Heart right ventricle (tissue), 16 donors: ENCODE data around the gene PCBP3. TPM values are rescaled to one million over a fixed set of nuclear protein-coding genes. Genes with fewer than 3 reads are reported as not detected.

Experiments
- ATAC-seq, 8 donors: fragments of 200-7000 bp; cut with Tn5 transposase; one replicate each; pipeline ENCODE4 v1.9.1; 2020; ENCODE audit warnings: mild to moderate bottlenecking in 8 of 8, moderate library complexity in 8 of 8, moderate number of reproducible peaks in 1 of 8
- DNase-seq, 2 donors: peaks; one replicate each; pipeline ENCODE4 v3.0.0-alpha.2; 2020
- H3K27ac ChIP-seq, 10 donors: fragments of 200-600 bp; sonication (generic) in 2 of 10; one replicate each; pipeline versions ENCODE4 v1.5.0 to v1.8.0; 2020 to 2022; ENCODE audit warnings: mild to moderate bottlenecking in 3 of 10
- H3K27me3 ChIP-seq, 7 donors: fragments of 200-600 bp; one replicate each; pipeline ENCODE4 v1.8.0; 2021 to 2022; ENCODE audit warnings: mild to moderate bottlenecking in 2 of 7
- H3K36me3 ChIP-seq, 9 donors: fragments of 200-600 bp; sonication (generic) in 1 of 9; one replicate each; pipeline versions ENCODE4 v1.5.0 to v1.8.0; 2020 to 2022; ENCODE audit warnings: mild to moderate bottlenecking in 2 of 9
- H3K4me1 ChIP-seq, 9 donors: fragments of 200-600 bp; sonication (generic) in 1 of 9; one replicate each; pipeline versions ENCODE4 v1.5.0 to v1.8.0; 2020 to 2022; ENCODE audit warnings: mild to moderate bottlenecking in 4 of 9
- H3K4me3 ChIP-seq, 10 donors: fragments of 200-600 bp; sonication (generic) in 2 of 10; one replicate each; pipeline versions ENCODE4 v1.5.0 to v1.8.0; 2020 to 2022; ENCODE audit warnings: mild to moderate bottlenecking in 7 of 10, moderate library complexity in 2 of 10
- H3K9me3 ChIP-seq, 11 donors: fragments of 200-600 bp in 10 of 11; sonication (generic) in 2 of 11; one replicate each; pipeline versions ENCODE4 v1.5.0 to v1.8.0; 2013 to 2022; ENCODE audit warnings: mild to moderate bottlenecking in 2 of 11, control low read depth in 1 of 11, moderate library complexity in 1 of 11
- WGBS, 2 donors: extraction: QIAGEN DNeasy Blood & Tissue Kit; methylation state at CpG; one replicate each; pipeline ENCODE4 v1.1.7; 2013; ENCODE audit warnings: inconsistent platforms in 1 of 2; 5-methylcytosine and 5-hydroxymethylcytosine counted together
- intact Hi-C, 10 donors: fragments of 100-400 bp; cut with DNase I; formaldehyde crosslinking; loops; one replicate each; pipeline versions ENCODE4 v1.11.1 to v1.14.2; 2022
- polyA plus RNA-seq, 2 donors: library from polyadenylated mRNA; stranded (reverse); fragments of 200-250 nt; gene quantifications; one replicate each; pipeline ENCODE4 v1.2.3, GENCODE V29; 2013
- total RNA-seq, 10 donors: library from RNA; stranded (reverse); fragmentation: NEBNext Ultra II Directional in 3 of 10; extraction: Animal tissue kit (Norgen Biotek cat#: 25700) in 3 of 10; gene quantifications; one replicate each; pipeline versions ENCODE4 v1.2.1 to v1.2.4, GENCODE V29; 2021 to 2023
- TF ChIP-seq, protein P1 (sequence below), 9 donors: fragments of 200-600 bp; sonication (generic) in 2 of 9; IDR thresholded peaks; one replicate each; pipeline versions ENCODE4 v1.5.0 to v1.8.0; 2021 to 2022; ENCODE audit warnings: antibody characterized with exemption in 9 of 9, mild to moderate bottlenecking in 5 of 9, moderate library complexity in 1 of 9
- donor health status: Arrhythmogenic right ventricular cardiomyopathy.
- donor health status: ischemic (EF 13 %, LVEDD 7.1; RV severe dilation, severe dysfunction).
- donor health status: healthy with polysubstance abuse.
- donor health status: DM: no; HTN: yes; CAD: no.
- donor health status: DM: no; HTN: no; CAD: no.
- donor health status: ischemic (EF 25% LVEDD 6.9; RV normal size, moderate dysfunction).
- donor health status: ischemic (EF 25% LVEDD 5.7; RV mildly dilated, moderate dysfunction).
- donor health status: healthy.
- donor health status: DM: yes; HTN: yes; CAD: no.
- donor health status: Ischemic cardiomyopathy.
- donor health status: ischemic (EF 35%, LVEDD 5.7; RV mildly dilated, moderate dysfunction).
- donor health status: nonischemic (EF 11% LVEDD 7.7; RV severe dilation, severe dysfunction).
- donor health status: DM: yes; HTN: yes; CAD: no.
- donor health status: PGD.
- donor health status: ischemic (EF 29% LVEDD 5.4; RV normal size, mild dysfunction).
- donor health status: nonischemic (EF 23%, LVEDD 6.1; RV moderate dilation, normal function).

PCBP3 gene
- total and polyA plus RNA-seq, 12 donors = 0.25 to 11.3 (median 1.2) TPM

DNA sequence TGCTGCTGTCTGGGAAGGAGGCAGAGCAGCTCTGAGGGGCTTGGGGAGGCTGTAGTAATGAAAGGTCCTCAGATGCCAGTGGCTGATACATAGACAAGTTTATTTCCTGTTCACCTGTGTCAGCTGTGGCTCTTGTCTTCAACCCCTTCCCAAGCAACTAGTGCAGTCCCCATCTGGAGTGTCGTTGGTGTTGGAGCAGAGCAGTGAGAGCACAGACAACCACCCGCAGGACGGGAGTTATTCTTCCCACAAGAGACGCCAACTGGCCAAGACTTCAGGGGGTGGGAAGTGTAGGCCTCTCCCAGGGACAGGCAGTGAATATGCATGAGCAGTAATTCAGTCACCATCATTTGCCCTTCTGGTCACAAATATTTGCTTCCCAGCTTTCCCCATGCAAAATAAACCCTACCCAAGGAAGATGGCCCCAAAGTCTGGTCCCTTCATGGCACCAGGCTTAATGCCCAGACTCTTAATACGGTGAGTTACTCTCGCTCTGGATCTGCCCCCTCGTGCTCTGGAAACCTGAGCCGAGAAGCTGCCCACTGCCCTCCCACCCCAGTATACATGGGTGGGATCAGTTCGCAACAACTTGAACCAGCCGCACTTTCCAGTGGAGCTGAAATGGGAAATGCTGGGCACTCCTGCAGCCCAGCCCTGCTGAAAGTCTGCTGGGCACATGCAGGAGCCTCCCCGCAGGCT, 184.5 kb downstream of the PCBP3 start:
- peaks cover 0 to 11% (median 0%) of the 10 kb centered on the region in 7 donors for H3K27me3 ChIP-seq
- peaks cover 0 to 10% (median 5%) of the 10 kb centered on the region in 9 donors for H3K4me1 ChIP-seq
- intact Hi-C loops = loop anchor here in 3 of 10 donors (10.0 kb wide), 2 partner anchors 97 to 883 kb away; partner anchors contain the start of gene SLX9 (in 1 of the 3)
- peaks cover 0 to 12% (median 0%) of the 10 kb centered on the region in 11 donors for H3K9me3 ChIP-seq
- no peak overlapping the region for H3K4me3 ChIP-seq
- no peak for DNase-seq
- no peak overlapping the region for H3K27ac ChIP-seq
- 85 to 90% methylated on average over 11 of the region's 11 CpGs for WGBS, 2 donors
- ATAC-seq = no peak
- TF ChIP-seq, protein P1, sequence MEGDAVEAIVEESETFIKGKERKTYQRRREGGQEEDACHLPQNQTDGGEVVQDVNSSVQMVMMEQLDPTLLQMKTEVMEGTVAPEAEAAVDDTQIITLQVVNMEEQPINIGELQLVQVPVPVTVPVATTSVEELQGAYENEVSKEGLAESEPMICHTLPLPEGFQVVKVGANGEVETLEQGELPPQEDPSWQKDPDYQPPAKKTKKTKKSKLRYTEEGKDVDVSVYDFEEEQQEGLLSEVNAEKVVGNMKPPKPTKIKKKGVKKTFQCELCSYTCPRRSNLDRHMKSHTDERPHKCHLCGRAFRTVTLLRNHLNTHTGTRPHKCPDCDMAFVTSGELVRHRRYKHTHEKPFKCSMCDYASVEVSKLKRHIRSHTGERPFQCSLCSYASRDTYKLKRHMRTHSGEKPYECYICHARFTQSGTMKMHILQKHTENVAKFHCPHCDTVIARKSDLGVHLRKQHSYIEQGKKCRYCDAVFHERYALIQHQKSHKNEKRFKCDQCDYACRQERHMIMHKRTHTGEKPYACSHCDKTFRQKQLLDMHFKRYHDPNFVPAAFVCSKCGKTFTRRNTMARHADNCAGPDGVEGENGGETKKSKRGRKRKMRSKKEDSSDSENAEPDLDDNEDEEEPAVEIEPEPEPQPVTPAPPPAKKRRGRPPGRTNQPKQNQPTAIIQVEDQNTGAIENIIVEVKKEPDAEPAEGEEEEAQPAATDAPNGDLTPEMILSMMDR (IDR thresholded peaks at IDR 0.05) = no peak
- H3K36me3 ChIP-seq = no peaks in the 10 kb centered on the region

DNA sequence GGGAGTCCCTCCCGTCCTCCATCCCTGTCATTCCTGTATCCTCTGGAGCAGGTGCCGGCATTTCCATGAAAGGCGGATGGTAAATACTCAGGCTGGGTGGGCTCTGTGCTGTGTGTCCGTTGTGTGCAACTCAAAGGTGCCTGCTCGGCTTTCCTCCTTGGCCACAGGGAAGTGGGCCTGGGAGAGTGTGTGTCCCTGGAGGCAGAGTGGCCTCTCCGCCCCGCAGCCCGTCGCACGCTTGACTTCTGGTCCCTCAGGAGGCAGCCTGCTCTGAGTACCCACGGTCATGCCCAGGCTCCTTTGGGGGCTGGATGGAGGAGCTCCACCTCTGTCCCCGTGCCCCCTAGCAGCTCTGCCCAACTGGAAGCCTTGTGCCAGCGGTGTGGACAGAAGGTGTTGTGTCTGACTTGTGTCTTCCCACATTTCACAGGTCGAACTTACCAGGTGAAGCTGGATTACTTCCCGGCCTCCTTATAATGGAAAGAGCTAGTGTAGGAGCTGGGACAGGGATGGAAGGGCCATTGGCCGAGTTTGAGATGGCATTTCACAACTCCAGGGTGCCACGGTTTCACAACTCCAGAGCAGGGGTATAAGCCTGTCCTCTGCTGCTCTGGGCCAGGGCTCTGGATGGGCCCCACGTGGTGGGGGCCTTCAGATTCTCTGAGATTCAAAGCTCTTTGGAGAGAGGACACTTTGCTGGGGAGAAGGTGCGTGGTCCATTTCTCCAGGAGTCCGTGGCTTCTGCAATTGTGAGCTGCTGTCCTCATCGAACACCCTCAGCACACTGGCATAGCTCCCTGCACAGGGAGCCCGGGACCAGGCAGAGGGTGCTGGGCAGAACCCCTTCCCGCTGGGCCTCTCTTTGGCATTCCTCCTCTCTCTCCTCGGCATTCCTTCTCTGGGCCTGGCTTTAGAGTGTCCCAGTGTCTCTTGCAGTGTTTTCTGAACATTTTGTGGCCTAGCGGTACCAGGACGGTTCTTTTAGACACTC, 185.3 kb downstream of the PCBP3 start:
- ATAC-seq (peak in 2 of 8 donors; percentile 20 to 26), DNase-seq (no peak)
- peaks cover 0 to 13% (median 0%) of the 10 kb centered on the region in 11 donors for H3K9me3 ChIP-seq
- H3K4me3 ChIP-seq = no peak overlapping the region
- intact Hi-C loops = loop anchor here in 3 of 10 donors (10.0 kb wide), 2 partner anchors 96 to 884 kb away; partner anchors contain the start of gene SLX9 (in 1 of the 3)
- peaks cover 0 to 11% (median 0%) of the 10 kb centered on the region in 7 donors for H3K27me3 ChIP-seq
- H3K36me3 ChIP-seq = no peaks in the 10 kb centered on the region
- peaks cover 0 to 15% (median 9%) of the 10 kb centered on the region in 9 donors for H3K4me1 ChIP-seq
- 83 to 85% methylated on average over 26 of the region's 26 CpGs for WGBS, 2 donors
- TF ChIP-seq, protein P1 (IDR thresholded peaks at IDR 0.05) = no peak
- no peak overlapping the region for H3K27ac ChIP-seq

DNA sequence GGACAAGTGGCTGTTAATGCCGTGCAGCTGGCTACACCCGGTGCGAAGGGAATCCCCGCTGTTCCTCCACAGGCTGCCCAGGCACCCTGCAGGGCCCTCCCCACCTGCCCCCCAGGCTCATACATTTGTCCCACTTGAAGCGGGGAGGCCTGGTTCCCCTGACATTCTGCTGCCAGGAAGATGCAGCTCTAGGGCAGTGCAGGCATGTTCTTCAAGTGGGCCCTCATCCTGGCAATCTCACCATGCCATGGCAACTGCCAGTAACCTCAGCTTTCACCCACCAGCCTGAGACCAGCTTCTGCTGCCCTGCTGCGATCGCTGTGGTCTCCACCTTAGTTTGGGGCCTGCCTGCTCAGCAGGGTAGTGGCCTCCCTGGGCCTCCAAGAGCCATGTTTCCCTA, 186.1 kb downstream of the PCBP3 start:
- intact Hi-C loops = loop anchor here in 4 of 10 donors (5.0 to 10.0 kb wide), 3 partner anchors 58 to 885 kb away; partner anchors contain the start of gene SLX9 (in 1 of the 4)
- DNase-seq (no peak), ATAC-seq (no peak)
- peaks cover 0 to 11% (median 0%) of the 10 kb centered on the region in 7 donors for H3K27me3 ChIP-seq
- TF ChIP-seq, protein P1 (IDR thresholded peaks at IDR 0.05) = no peak
- no peak overlapping the region for H3K4me3 ChIP-seq
- peaks cover 0 to 13% (median 0%) of the 10 kb centered on the region in 11 donors for H3K9me3 ChIP-seq
- H3K36me3 ChIP-seq = no peaks in the 10 kb centered on the region
- no peak overlapping the region for H3K27ac ChIP-seq
- WGBS, 2 donors = 88% methylated on average over 7 of the region's 7 CpGs
- peaks cover 0 to 15% (median 9%) of the 10 kb centered on the region in 9 donors for H3K4me1 ChIP-seq

DNA sequence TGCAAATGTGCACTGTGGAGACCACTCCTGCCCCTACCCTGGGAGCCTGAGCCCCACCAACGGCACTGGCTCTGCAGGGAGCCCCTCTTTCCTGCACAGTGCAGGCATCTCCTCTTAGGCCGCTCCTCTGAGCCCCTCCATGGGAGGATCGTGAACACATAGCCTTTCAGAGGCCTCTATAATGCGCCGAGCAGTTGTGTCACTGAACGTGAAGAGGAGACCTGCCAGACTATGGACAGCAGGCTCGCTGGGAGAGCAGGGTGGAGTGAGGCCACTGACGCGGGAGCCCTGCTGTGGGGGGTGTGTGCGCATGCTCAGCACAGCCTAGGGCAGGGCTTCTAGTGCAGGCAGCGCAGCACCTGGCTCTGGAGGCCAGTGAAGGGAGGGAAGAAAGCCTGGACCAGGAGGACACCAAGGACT, 186.7 kb downstream of the PCBP3 start:
- Histone ChIP-seq H3K4me3 (no peak overlapping the region), H3K4me1 (peaks cover 0 to 15% (median 9%) of the 10 kb centered on the region in 9 donors), H3K27ac (no peak overlapping the region), H3K36me3 (no peaks in the 10 kb centered on the region), H3K9me3 (peaks cover 0 to 13% (median 0%) of the 10 kb centered on the region in 11 donors), H3K27me3 (peaks cover 0 to 11% (median 0%) of the 10 kb centered on the region in 7 donors)
- intact Hi-C loops = loop anchor here in 1 of 10 donors (5.0 kb wide), 1 partner anchor 57 kb away; no protein-coding TSS in a partner anchor
- TF ChIP-seq, protein P1 (IDR thresholded peaks at IDR 0.05) = no peak
- WGBS, 2 donors = 59 to 73% methylated on average over 11 of the region's 11 CpGs
- no peak for ATAC-seq
- no peak for DNase-seq
